GM12864 (cell line): Measurements from ENCODE around the gene PRR12.
A peak's percentile ranks its signal among the peaks of the same experiment; 100 is the strongest.

Experiments
- DNase-seq: peaks from one replicate; pipeline ENCODE4 v3.0.0-alpha.2; 2011; ENCODE audit warnings: low read depth
- H3K4me3 ChIP-seq: 2 replicates; pipeline ENCODE4 v1.5.1; 2011; ENCODE audit warnings: mild to moderate bottlenecking, low read depth, low read length, control low read depth
- CTCF ChIP-seq: IDR thresholded peaks from 2 replicates; pipeline ENCODE4 v1.5.1; 2011; ENCODE audit warnings: low read depth, mild to moderate bottlenecking, moderate library complexity, low read length, control low read depth, inconsistent platforms; ENCODE audit errors: missing control alignments

Gene PRR12

GRCh38 chr19:49592486-49593232 lies 1.7 kb downstream of the PRR12 start:
- TF ChIP-seq CTCF: no peak
- peak overlapping the region; percentile 71 for H3K4me3 ChIP-seq
- DNase-seq: no peak

- TF ChIP-seq CTCF: no peak
- DNase-seq: peak; percentile 76
- H3K4me3 ChIP-seq: peak overlapping the region; percentile 71
These were observed 2.5 kb downstream of the PRR12 start for GRCh38 chr19:49593233-49594113.

GRCh38 chr19:49594157-49594992 lies 3.4 kb downstream of the PRR12 start:
- no peak for TF ChIP-seq CTCF
- no peak overlapping the region for H3K4me3 ChIP-seq
- DNase-seq: no peak

GRCh38 chr19:49594993-49595818 lies 4.2 kb downstream of the PRR12 start:
- TF ChIP-seq CTCF: no peak
- no peak for DNase-seq
- no peak overlapping the region for H3K4me3 ChIP-seq

- H3K4me3 ChIP-seq: no peak overlapping the region
- no peak for DNase-seq
- TF ChIP-seq CTCF: no peak
These were observed 4.9 kb downstream of the PRR12 start for GRCh38 chr19:49595819-49596404.

GRCh38 chr19:49596407-49596806 lies 5.4 kb downstream of the PRR12 start:
- no peak for TF ChIP-seq CTCF
- no peak for DNase-seq
- H3K4me3 ChIP-seq: no peak overlapping the region
